Hippocampal formation (tissue), 2 donors: ENCODE measurements around the gene LTF.
"Not testable (repeated sequence)": the region's sequence is repeated elsewhere in the genome, so short reads cannot be mapped to it uniquely, and the experiment has no call there.

Source experiments
- DNase-seq, 2 donors: peaks; one replicate each; lab custom pipeline; 2025; lab: John Stamatoyannopoulos, UW

Gene LTF

DNA sequence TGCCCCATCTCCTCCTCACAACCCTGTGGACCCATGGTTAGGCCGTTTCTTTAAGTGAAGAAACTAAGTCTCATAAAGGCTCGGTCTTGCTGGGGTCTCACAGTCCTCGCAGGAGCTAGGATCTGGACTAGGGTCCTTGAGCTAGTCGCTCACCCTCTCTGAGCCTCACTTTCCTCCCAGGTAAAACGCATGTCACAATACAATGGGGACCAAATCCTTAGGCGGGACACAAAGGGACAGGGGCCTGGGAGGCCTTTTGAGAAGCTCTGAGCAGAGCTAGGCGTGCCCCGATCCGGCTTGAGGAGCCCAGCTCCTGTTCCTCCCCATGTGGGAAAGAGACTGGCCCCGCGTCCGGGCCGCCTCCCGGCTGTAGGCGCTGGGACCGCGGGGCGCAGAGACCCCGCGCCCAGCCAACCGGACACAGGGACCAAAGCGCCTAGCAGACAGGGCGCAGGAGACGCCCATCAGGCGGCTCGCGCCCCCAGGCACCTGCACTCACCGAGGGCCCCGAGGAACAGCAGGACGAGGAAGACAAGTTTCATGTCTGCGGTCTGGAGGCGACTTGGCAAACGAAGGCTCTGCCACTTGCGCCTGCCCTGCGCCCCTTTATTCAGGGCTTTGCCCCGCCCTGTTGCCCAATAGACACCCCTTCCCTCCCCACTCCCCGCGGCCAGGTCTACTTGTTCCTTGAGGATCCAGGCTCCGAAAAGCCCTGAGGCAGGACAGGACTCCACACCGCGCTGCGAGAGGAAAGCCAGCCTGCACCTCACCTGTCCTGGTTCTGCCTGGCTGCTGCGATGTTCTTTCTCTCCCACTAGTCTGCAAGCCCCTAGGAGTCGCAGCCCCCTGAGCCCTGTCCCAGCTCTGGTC, at the start of gene LTF:
Gene LTF, minus strand, starts transcription at position 580 of the 870 bp plus-strand sequence. Its CDS starts 38 bp downstream, at position 542.
- no peak for DNase-seq

DNA sequence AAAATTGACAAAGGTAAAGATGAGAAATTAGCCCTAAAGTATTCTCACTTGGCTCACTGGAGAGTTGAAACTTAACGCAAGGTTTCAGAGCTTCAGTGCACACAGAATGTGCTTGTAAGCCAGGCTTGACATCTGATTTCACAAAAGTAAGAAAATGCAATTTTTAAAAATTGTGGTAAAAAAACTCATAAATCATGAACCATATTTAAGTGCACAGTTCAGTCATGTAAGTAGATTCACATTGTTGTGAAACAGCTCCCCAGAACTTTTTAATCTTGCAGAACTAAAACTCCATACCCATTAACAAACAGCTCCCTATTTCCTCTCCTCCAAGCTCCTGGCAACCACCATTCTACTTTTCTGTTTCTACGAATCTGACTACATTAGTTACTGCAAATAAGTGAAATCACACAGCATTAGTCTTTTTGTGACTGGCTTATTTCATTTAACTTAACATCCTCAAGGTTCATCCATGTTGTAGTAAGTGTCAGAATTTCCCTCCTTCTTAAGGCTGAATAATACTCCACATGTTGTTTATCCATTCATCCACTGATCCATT, 47.6 kb upstream of the LTF start:
- no peak for DNase-seq

- DNase-seq, result no peak
These were observed 45.0 kb upstream of the LTF start for GRCh38 chr3:46509661-46510187.

- DNase-seq, result no peak
These were observed 44.3 kb upstream of the LTF start for GRCh38 chr3:46508850-46509591.

GRCh38 chr3:46506526-46506925, 41.8 kb upstream of the LTF start:
- no peak for DNase-seq

DNA sequence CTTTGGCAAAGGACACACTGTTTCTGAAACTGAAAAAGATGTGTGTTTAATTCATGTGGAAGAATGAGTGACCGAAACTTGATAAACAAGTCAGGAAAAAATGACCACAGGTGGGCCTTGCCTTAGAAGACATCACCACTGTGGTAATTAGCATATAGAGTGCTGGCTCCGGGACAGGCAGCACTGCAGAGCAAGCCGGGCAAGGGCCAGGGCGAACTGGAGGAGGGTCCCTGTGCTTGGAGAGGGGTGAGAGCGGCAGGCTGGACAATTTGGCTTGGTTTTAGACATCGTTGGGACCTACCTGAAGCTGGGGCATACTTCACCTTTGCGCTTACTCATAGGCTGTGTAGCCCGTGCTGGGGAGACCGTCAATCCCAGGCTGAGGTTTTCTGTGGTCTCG, 41.2 kb upstream of the LTF start:
- no peak for DNase-seq

GRCh38 chr3:46504789-46505188, 40.1 kb upstream of the LTF start:
- no peak for DNase-seq

GRCh38 chr3:46503200-46503874, 38.6 kb upstream of the LTF start:
- DNase-seq, result no peak

DNA sequence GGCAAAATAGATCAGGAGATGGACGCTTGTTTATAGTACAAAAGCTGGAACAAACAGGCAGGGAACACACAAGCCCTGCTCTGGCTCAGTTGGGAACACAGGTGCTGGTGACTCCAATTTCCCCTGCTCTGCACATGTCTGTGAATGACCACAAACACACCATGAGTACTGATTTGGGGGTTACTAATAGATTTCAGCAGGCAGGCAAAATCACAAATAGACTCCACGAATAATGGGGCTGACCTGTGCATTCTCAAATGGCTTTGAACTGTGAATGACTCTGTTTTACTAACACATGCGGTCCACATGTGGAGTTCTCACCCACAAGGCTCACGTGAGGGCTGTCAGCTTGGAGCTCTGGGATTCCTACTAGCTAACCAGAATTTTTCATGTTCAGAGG, 37.0 kb upstream of the LTF start:
- no peak for DNase-seq

DNA sequence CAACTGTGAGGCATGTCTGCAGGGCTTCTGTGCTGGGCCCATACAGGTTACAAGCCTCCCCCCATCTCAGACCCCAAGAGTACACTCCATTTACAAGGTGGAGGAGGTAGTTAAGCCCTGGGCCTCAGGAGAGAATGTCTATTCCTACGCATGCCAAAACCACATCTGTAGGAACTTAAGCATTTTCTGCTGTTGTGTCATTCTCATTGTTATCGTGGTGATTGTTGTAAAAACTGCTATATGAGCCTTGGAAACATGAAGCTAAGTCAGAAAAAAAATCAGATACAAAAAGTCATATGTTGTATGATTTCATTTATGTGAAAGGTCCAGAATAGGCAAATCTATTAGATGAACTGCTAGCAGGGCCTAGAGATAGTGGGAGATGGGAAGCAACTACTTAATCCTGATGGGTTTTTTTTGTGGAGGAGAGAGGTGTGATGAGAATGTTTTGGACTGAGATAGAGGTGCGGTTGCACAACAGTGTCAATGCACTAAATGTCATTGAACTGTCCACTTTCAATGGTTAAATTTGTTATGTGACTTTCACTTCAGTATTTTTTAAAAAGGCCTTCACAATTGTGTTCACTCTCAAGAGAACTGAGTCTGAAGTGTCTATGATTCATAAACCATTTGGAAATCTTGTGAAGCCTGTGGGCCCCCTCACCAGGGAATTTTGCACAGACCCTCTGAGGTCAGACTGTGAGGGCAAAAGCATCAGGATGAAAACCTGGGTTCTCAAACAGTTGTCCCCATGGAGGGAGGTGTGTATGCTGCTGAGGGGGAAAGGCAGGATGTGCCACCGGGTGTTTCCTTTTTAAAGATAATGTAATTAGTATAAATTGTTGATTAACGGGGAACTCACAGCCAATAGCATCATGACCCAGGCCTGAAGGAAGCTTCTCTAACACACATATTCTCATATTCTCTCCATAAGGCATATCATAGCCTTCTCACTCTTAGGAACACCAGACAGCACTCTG, 36.2 kb upstream of the LTF start:
- DNase-seq, result no peak

DNA sequence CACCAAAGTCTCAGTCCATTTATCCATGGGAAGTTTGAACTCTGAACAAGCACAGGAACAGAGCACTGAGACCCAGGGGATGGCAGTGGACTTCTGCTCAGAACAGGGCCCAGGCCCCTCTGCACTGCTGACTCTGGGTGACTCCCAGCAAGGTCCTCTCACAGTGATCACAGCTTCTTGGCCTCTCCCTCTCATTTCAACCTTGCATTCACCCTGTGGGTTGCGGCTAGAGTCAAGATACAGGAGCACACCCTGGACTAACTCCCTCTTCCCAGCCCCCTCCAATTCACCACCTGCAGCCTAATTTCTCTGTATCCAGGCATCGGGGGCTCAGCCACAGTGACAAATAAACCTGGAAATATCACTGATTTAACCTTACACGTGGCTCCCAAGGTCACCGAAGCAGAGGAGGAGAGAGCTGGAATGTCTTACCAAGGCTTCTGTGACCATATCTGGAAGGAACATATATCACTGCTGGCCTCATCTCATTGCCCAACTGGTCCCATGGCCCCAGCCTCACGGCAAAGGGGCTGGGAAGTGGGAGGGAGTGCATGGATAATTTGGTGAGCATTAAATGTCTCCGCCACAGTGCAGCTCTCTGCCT, 34.3 kb upstream of the LTF start:
- no peak for DNase-seq

- DNase-seq, result no peak
These were observed 33.0 kb upstream of the LTF start, which contains the start of gene RTP3 for GRCh38 chr3:46497556-46498265. Gene RTP3, plus strand, starts transcription at chr3:46497976. Its CDS starts 87 bp downstream, at chr3:46498063.

DNA sequence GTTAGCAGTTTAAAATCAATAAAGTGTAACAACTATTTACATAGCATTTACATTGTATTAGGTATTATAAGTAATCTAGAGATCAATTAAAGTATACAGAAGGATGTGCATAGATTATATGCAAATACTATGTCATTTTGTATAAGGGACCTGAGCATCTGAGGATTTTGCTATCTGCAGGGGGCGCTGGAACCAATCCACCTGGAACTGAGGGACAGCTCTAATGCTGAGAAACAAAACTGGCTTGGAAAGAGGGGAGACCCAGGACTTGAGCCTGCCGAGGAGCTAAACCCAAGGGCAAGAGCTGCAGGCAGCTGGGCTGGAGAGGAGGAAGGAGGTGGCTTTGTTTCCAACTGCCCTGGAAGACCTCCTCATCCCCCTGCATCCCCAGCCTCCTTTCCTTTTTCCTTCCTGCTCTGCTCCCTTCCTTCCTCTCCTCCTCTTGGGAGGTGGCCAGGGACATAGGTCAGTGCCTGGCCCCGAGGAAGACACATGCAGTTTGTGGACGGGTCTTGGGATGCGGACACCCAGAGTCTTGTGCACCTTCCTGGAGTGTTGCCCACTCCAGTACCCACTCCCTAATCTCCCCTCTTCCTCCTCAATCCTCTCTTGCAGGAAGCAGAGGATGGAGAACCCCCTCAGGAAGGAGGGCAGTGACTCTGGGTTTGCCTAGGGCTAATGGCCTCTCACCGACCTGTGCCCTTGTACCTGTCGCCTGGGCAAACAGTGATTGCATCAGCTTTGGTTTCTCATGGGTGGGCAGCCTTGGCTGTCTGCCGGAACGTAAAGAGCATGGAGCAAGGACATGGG, 32.2 kb upstream of the LTF start:
- no peak for DNase-seq

DNA sequence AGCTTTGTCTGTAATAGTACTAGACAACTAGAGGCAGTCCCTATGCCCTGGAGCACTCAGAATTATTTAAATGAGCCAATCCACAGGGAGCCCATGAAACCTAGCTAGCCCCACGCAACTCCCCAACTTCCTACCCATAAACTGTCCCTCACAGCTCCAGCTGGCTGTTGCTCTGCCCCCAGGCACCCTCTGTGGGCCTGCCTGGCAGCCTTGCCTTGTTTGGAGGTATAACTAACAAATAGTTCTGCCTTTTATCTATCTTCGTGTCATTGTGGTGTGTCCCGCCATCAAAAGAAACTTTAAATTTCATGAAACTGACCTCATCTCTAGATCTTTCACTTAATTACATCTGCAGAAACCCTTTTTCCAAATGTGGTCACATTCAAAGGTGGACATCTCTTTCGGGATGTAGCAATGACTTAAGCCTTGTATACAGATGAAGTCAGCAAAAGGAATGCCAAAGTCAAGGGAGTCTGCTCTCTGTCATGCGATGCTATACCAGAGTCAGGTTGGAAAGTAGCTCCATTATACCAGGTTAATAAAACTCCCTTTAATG, 31.3 kb upstream of the LTF start:
- DNase-seq, result no peak

- not testable (repeated sequence) for DNase-seq
These were observed 29.8 kb upstream of the LTF start for GRCh38 chr3:46494491-46494890.

DNA sequence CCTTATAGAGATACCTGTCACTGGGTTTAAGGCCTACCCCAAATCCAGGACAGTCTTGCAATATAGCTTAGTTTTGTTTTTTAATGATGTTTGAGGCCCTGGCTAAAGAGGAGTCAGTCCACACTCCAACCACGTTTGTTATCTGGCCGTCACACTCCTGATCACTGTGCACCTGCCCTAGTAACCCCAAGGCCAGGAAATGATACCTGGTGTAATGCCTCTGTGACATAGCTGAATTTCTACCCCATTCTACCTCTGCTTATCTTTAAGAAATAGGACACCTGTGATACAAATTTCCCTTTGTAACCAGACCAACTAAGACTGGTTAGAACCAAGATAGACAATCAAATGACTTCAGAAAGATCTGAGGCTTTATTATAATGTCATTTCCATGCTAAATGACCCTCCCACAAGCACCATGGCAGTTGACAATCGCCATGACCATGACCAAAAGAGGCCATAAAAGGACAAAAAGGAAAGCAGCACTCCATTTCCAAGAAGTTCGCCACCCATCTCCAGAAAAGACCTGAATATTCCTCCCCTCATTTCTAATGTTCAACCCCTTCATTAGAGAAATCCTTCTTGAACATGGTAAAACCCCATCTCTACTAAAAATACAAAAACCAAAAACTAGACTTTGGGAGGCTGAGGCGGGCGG, 28.3 kb upstream of the LTF start:
- DNase-seq, result no peak

GRCh38 chr3:46491089-46492070, 26.7 kb upstream of the LTF start:
- DNase-seq, result no peak
